Fibroblast of mammary gland (primary cell): ENCODE data around the gene SNX8.
A peak's percentile ranks its signal among the peaks of the same experiment; 100 is the strongest.
"Not testable (repeated sequence)": the region's sequence is repeated elsewhere in the genome, so short reads cannot be mapped to it uniquely, and the experiment has no call there.

Source experiments
- DNase-seq: peaks from one replicate; pipeline ENCODE4 v3.0.0-alpha.2; 2010; ENCODE audit warnings: low read depth
- H3K4me3 ChIP-seq: 2 replicates; pipeline ENCODE4 v1.5.1; 2011; ENCODE audit warnings: low read depth, mild to moderate bottlenecking, low read length, moderate library complexity; ENCODE audit not compliant: control insufficient read depth
- TF ChIP-seq, protein P1 (sequence below): conservative IDR thresholded peaks from 2 replicates; pipeline ENCODE4 v1.5.1; 2011; ENCODE audit warnings: low read depth, low read length, inconsistent platforms; ENCODE audit not compliant: control insufficient read depth, insufficient read depth

Gene SNX8

DNA sequence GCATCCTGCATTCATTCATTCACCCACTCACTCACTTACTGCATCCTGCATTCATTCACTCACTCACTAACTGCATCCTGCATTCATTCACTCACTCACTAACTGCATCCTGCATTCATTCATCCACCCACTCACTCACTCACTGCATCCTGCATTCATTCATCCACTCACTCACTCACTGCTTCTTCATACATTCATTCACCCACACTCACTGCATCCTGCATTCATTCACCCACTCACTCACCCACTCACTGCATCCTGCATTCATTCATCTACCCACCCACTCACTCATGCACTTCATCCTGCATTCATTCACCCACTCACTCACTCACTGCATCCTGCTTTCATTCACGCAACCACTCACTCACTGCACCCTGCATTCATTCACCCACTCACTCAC lies 1.5 kb upstream of the SNX8 start:
- no peak overlapping the region for H3K4me3 ChIP-seq
- TF ChIP-seq, protein P1, sequence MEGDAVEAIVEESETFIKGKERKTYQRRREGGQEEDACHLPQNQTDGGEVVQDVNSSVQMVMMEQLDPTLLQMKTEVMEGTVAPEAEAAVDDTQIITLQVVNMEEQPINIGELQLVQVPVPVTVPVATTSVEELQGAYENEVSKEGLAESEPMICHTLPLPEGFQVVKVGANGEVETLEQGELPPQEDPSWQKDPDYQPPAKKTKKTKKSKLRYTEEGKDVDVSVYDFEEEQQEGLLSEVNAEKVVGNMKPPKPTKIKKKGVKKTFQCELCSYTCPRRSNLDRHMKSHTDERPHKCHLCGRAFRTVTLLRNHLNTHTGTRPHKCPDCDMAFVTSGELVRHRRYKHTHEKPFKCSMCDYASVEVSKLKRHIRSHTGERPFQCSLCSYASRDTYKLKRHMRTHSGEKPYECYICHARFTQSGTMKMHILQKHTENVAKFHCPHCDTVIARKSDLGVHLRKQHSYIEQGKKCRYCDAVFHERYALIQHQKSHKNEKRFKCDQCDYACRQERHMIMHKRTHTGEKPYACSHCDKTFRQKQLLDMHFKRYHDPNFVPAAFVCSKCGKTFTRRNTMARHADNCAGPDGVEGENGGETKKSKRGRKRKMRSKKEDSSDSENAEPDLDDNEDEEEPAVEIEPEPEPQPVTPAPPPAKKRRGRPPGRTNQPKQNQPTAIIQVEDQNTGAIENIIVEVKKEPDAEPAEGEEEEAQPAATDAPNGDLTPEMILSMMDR = no peak
- no peak for DNase-seq

DNA sequence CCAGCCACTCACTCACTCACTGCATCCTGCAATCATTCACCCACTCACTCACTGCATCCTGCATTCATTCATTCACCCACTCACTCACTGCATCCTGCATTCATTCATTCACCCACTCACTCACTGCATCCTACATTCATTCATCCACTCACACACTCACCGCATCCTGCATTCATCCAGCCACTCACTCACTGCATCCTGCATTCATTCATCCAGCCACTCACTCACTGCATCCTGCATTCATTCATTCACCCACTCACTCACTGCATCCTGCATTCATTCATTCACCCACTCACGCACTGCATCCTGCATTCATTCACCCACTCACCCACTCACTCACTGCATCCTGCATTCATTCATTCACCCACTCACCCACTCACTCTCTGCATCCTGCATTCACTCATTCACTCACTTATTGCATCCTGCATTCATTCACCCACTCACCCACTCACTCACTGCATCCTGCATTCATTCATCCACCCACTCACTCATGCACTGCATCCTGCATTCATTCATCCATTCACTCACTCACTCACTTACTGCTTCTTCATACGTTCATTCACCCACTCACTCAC lies 802 bp upstream of the SNX8 start:
- H3K4me3 ChIP-seq = peak overlapping the region; percentile 60

DNA sequence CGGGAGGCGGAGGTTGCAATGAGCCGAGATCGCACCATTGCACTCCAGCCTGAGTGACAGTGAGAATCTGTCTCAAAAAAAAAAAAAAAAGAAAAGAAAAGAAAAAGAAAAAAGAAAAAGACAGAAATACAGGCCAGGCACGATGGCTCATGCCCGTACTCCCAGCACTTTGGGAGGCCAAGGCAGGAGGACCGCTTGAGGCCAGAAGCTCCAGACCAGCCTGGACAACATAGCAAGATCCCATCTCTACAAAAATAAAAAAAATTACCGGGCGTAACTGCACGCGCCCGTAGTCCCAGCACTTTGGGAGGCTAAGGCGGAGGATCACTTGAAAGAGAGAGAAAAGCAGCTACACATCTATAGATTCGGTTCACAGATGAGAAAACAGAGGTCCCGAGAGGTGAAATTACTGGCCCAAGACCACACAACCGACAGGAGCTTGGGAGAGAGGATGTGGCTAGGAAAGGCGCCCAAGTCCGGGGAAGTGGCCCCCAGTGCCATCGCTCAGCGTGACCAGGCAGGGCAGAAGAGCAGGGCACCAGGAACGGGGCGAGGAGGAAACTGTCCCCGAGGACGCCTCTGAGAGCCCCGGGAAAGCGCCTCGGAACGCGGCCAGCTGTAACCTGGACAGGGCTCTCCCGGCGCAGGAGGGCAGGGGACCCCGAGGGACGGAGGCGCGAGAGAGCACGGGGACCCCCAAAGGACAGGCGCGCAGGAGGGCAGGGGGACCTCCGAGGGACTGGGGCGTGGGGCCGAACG lies 612 bp downstream of the SNX8 start:
- peak overlapping the region; percentile 82 for H3K4me3 ChIP-seq
- no peak for DNase-seq
- TF ChIP-seq, protein P1 = no peak

More for the DNA sequence above, 802 bp upstream of the SNX8 start:
- DNase-seq = not testable (repeated sequence)

DNA sequence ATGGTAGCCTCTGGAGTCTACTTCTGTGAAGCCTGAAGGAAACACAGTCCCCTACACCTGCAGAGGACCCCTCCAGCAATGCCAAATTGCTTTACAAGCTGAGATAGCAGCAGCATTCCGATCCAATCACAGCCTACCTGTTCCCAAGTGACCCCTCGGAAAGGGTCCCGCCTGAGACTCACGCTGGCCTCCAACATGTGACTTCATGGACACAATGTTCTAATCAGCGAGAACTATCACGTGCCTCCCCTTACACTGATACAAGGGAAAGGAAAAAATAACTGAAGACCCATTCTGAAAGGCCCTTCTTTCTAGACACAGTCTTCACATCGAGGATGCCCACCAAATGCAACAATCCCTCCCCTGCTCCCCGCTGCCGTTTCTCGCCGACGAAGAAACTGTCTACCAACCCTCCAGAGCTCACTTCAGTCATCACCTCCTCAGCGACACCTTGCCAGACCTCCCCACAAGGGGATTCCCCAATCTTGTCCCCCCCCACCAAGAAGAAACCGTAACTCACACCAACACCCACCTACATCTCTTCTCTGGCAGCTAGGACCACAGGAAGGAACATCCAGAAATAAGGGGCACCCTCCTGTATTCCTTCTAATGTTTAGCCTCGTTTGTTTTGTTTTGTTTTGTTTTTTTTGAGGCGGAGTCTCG lies 1.8 kb downstream of the SNX8 start:
- DNase-seq = no peak

DNA sequence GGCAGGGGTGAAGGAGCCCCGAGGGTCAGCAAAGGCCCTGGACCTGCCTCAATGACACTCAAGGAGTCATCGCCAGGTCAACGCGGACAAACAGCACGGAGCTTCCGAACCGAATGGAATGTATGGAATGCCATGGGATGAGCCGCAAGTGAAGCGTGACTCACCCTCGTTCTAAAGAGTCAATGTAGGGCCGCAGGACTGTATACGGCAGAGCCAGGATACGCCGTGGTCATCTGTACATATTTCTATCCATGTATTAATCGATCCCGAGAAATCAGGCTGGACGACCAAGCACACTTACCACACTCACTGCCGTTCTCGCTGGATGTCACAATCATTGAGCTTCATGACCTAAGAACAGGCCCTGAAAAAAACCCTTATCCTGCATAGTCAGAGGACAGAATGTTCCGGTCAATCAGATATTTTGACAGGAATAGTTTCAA lies 4.3 kb downstream of the SNX8 start:
- no peak overlapping the region for H3K4me3 ChIP-seq
- TF ChIP-seq, protein P1 = no peak
- peak; percentile 94 for DNase-seq

More for the DNA sequence above, 1.8 kb downstream of the SNX8 start:
- TF ChIP-seq, protein P1 = no peak
- peak overlapping the region; percentile 20 for H3K4me3 ChIP-seq

DNA sequence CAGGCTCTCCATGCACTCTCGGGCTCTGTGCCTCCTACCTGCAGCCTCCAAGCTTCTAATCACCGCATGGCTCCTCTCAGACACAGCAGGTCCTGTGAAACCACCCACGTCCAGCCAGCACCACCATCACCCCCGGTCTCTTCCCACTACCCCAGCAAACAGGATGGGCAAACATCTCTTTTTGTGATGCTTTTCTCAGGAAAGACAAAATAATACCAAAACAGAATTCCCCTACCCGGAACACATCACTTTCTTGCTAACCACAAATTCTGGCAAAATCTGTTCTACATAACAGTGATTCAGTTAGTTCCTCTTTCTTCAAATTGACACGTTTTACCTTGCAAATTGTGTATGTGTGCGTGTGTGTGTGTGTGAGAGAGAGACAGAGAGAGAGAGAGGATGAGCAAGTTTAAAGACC lies 6.5 kb downstream of the SNX8 start:
- no peak for DNase-seq
- TF ChIP-seq, protein P1 = no peak
- no peak overlapping the region for H3K4me3 ChIP-seq

DNA sequence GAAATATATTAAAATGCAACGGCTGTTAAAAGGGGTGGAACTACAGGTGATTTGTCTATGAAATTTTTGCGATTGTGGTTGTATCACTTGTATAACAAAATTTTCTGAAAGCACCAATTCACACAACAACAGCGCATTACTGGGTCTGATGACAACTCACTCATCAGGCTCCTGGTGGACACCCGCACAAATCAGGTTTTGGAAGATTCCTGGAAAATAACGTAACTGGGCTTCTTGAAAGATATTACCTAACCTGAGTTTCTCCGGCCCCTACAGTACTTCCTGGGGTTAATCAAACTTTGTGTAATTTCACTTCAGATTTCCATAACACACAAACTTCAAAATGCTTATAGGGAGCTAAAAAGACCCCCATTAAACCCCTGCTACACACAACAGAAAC lies 7.6 kb downstream of the SNX8 start:
- TF ChIP-seq, protein P1 = no peak
- no peak overlapping the region for H3K4me3 ChIP-seq
- DNase-seq = no peak

DNA sequence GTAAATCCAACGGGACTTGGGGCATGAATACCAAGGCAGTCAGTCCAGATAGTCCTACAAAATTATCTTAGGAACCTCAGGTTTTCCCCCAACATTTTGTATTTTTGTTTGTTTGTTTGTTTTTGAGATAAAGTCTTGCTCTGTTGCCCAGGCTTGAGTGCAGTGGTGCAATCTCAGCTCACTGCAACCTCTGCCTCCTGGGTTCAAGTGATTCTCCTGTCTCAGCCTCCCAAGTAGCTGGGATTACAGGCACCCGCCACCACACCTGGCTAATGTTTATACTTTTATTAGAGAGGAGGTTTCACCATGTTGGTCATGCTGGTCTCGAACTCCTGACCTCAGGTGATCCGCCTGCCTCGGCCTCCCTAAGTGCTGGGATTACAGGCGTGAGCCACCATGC lies 9.0 kb downstream of the SNX8 start:
- not testable (repeated sequence) for DNase-seq, H3K4me3 ChIP-seq

DNA sequence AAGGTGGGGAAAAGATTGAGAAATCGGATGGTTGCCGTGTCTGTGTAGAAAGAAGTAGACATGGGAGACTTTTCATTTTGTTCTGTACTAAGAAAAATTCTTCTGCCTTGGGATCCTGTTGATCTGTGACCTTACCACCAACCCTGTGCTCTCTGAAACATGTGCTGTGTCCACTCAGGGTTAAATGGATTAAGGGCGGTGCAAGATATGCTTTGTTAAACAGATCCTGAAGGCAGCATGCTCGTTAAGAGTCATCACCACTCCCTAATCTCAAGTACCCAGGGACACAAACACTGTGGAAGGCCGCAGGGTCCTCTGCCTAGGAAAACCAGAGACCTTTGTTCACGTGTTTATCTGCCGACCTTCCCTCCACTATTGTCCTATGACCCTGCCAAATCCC lies 10.7 kb downstream of the SNX8 start:
- DNase-seq, H3K4me3 ChIP-seq: not testable (repeated sequence)

DNA sequence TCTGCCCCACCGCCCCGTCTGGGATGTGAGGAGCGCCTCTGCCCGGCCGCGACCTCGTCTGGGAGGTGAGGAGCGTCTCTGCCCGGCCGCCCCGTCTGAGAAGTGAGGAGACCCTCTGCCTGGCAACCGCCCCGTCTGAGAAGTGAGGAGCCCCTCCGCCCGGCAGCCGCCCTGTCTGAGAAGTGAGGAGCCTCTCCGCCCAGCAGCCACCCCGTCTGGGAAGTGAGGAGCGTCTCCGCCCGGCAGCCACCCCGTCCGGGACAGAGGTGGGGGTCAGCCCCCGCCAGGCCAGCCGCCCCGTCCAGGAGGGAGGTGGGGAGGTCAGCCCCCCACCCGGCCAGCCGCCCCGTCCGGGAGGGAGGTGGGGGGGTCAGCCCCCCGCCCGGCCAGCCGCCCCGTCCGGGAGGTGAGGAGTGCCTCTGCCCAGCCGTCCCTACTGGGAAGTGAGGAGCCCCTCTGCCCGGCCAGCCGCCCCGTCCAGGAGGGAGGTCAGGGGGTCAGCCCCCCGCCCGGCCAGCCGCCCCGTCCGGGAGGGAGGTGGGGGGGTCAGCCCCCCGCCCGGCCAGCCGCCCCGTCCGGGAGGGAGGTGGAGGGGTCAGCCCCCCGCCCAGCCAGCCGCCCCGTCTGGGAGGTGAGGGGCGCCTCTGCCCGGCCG lies 11.4 kb downstream of the SNX8 start:
- not testable (repeated sequence) for H3K4me3 ChIP-seq

More for the DNA sequence above, 11.4 kb downstream of the SNX8 start:
- not testable (repeated sequence) for DNase-seq
